ENCODE results near the gene PEMT.

GRCh38 chr17:17545984-17546383 is 45.5 kb downstream of the PEMT start:
- no peak for TF ChIP-seq CTCF (conservative IDR thresholded peaks at IDR 0.05; ENCODE audit: low read depth, low read length)
- no peak for TF ChIP-seq RAD21 (IDR thresholded peaks at IDR 0.05; ENCODE audit: low read length)
- TF ChIP-seq MAFK (IDR thresholded peaks at IDR 0.05; ENCODE audit: low read depth, low read length): no peak
- no peak for TF ChIP-seq RCOR1 (IDR thresholded peaks at IDR 0.05; ENCODE audit: insufficient replicate concordance, low read length)
- no peak for TF ChIP-seq POLR2A (IDR thresholded peaks at IDR 0.05; ENCODE audit: low read depth, low read length)
- no peak for TF ChIP-seq CEBPB (IDR thresholded peaks at IDR 0.05; ENCODE audit: low read depth, low read length)
- TF ChIP-seq FOS (IDR thresholded peaks at IDR 0.05; ENCODE audit: low read depth, low read length): no peak

All from IMR-90 (cell line).